A549 (cell line): Measurements from ENCODE around the gene EFTUD2. TPM values are rescaled to one million over a fixed set of nuclear protein-coding genes. Genes with fewer than 3 reads are reported as not detected.
A peak's percentile ranks its signal among the peaks of the same experiment; 100 is the strongest.
"Not testable (repeated sequence)": the region's sequence is repeated elsewhere in the genome, so short reads cannot be mapped to it uniquely, and the experiment has no call there.

Experiments used
- ATAC-seq, 2 experiments: fragments of 200-7000 bp in 1 of 2; fragments of >200 bp in 1 of 2; cut with Nextera tagmentation in 1 of 2; cut with Tn5 transposase in 1 of 2; 3 replicates each; pipeline versions ENCODE4 v1.8.0 to v1.9.1; 2018 to 2020; ENCODE audit warnings: mild to moderate bottlenecking in 1 of 2, moderate library complexity in 1 of 2
- CTCF ChIA-PET: fragments of 300-600 bp; sonication (Branson Sonifier 250); formaldehyde crosslinking; extraction: SDS; loops from one replicate; lab custom pipeline; 2021; ENCODE audit warnings: antibody characterized with exemption, inconsistent platforms; lab: Yijun Ruan, JAX
- POLR2A ChIA-PET: fragments of 350-600 bp; formaldehyde crosslinking; extraction: SDS; loops from one replicate; lab custom pipeline; 2021; ENCODE audit warnings: antibody characterized with exemption, inconsistent platforms; lab: Yijun Ruan, JAX
- DNase-seq, 2 experiments: peaks; one replicate each; pipeline versions ENCODE4 v3.0.0 to v3.0.0-alpha.2; 2011 to 2016; ENCODE audit warnings: low read depth in 1 of 2, low spot score in 1 of 2
- FAIRE-seq: peaks from 2 replicates; lab custom pipeline; 2011; peaks lifted over from hg19 to GRCh38; lab: Jason Lieb, UNC
- H3K27ac ChIP-seq, 2 experiments: fragments of >200 bp; sonication (Bioruptor Twin); formaldehyde crosslinking; 3 replicates each; pipeline ENCODE4 v1.5.1; 2016 to 2017
- H3K4me1 ChIP-seq: fragments of >200 bp; sonication (Bioruptor Twin); formaldehyde crosslinking; 3 replicates; pipeline ENCODE4 v1.6.1; 2016
- H3K4me2 ChIP-seq: fragments of >200 bp; sonication (Bioruptor Twin); formaldehyde crosslinking; 3 replicates; pipeline ENCODE4 v1.6.1; 2016
- H3K4me3 ChIP-seq: fragments of >200 bp; sonication (Bioruptor Twin); formaldehyde crosslinking; 3 replicates; pipeline ENCODE4 v1.5.1; 2016
- H3K9me3 ChIP-seq: fragments of >200 bp; sonication (Bioruptor Twin); formaldehyde crosslinking; 3 replicates; pipeline ENCODE4 v1.6.1; 2016
- ATOH8 ChIP-seq: fragments of 250-450 bp; sonication (Bioruptor Pico); IDR thresholded peaks from 2 replicates; pipeline ENCODE4 v1.5.0; 2020; ENCODE audit warnings: low read depth, mild to moderate bottlenecking, moderate library complexity
- BHLHE40 ChIP-seq: IDR thresholded peaks from 2 replicates; pipeline ENCODE4 v1.6.1; 2012; ENCODE audit warnings: low read depth, low read length, inconsistent platforms
- CEBPB ChIP-seq, 2 experiments: fragments of >200 bp in 1 of 2; sonication (Bioruptor Twin) in 1 of 2; formaldehyde crosslinking in 1 of 2; IDR thresholded peaks; 2 replicates each; pipeline ENCODE4 v1.6.1; 2012 to 2016
- CHD2 ChIP-seq: fragments of 150-350 bp; IDR thresholded peaks from 2 replicates; pipeline ENCODE4 v1.6.1; 2014; ENCODE audit warnings: low read length; ENCODE audit not compliant: partially characterized antibody
- E2F6 ChIP-seq: IDR thresholded peaks from 2 replicates; pipeline ENCODE4 v1.6.1; 2012; ENCODE audit warnings: low read depth, borderline replicate concordance
- EHF ChIP-seq: fragments of 250-450 bp; sonication (Bioruptor Pico); IDR thresholded peaks from 2 replicates; pipeline ENCODE4 v1.5.0; 2020; ENCODE audit warnings: mild to moderate bottlenecking
- EP300 ChIP-seq, 2 experiments: fragments of >200 bp; sonication (Bioruptor Twin); formaldehyde crosslinking; IDR thresholded peaks; 2 replicates in 1 of 2; 3 replicates in 1 of 2; pipeline ENCODE4 v1.6.1; 2016 to 2017
- ESRRA ChIP-seq: fragments of 150-350 bp; IDR thresholded peaks from 2 replicates; pipeline ENCODE4 v1.6.1; 2014; ENCODE audit warnings: mild to moderate bottlenecking, low read length, borderline replicate concordance
- FOSL2 ChIP-seq, 2 experiments: fragments of 450-650 bp in 1 of 2; fragments of >200 bp in 1 of 2; sonication (Bioruptor Twin) in 1 of 2; formaldehyde crosslinking; IDR thresholded peaks; 2 replicates each; pipeline versions ENCODE4 v1.5.0 to v1.6.1; 2016 to 2020; ENCODE audit warnings: mild to moderate bottlenecking in 1 of 2, moderate library complexity in 1 of 2
- FOXS1 ChIP-seq: fragments of 250-450 bp; sonication (Bioruptor Pico); IDR thresholded peaks from 2 replicates; pipeline ENCODE4 v1.5.0; 2020; ENCODE audit warnings: mild to moderate bottlenecking, moderate library complexity
- GATA3 ChIP-seq: IDR thresholded peaks from 2 replicates; pipeline ENCODE4 v1.6.1; 2012; ENCODE audit warnings: borderline replicate concordance
- HDAC2 ChIP-seq: fragments of 200-600 bp; sonication (generic); IDR thresholded peaks from 2 replicates; pipeline ENCODE4 v1.6.1; 2016
- HEYL ChIP-seq: fragments of 250-450 bp; sonication (Bioruptor Pico); IDR thresholded peaks from 2 replicates; pipeline ENCODE4 v1.8.0; 2021; ENCODE audit warnings: mild to moderate bottlenecking, moderate library complexity
- HMGXB4 ChIP-seq: fragments of 250-450 bp; sonication (Bioruptor Pico); IDR thresholded peaks from 2 replicates; pipeline ENCODE4 v1.5.0; 2021; ENCODE audit warnings: mild to moderate bottlenecking, moderate library complexity, borderline replicate concordance
- HOXA7 ChIP-seq: fragments of 250-450 bp; sonication (Bioruptor Pico); IDR thresholded peaks from 2 replicates; pipeline ENCODE4 v1.5.0; 2020; ENCODE audit warnings: mild to moderate bottlenecking, moderate library complexity
- HOXB13 ChIP-seq: fragments of 250-450 bp; sonication (Bioruptor Pico); IDR thresholded peaks from 2 replicates; pipeline ENCODE4 v1.5.0; 2020; ENCODE audit warnings: low read depth, mild to moderate bottlenecking, moderate library complexity
- JUNB ChIP-seq: fragments of >200 bp; sonication (Bioruptor Twin); formaldehyde crosslinking; IDR thresholded peaks from 2 replicates; pipeline ENCODE4 v1.6.1; 2016
- KDM1A ChIP-seq: fragments of 200-600 bp; sonication (generic); IDR thresholded peaks from 2 replicates; pipeline ENCODE4 v1.6.1; 2016; ENCODE audit warnings: low read depth, mild to moderate bottlenecking
- MAZ ChIP-seq: fragments of 150-350 bp; IDR thresholded peaks from 2 replicates; pipeline ENCODE4 v1.6.1; 2014; ENCODE audit warnings: antibody characterized with exemption, low read depth, low read length, borderline replicate concordance
- NR3C1 ChIP-seq: fragments of >200 bp; sonication (Bioruptor Twin); formaldehyde crosslinking; IDR thresholded peaks from 3 replicates; pipeline ENCODE4 v1.6.1; 2017
- RAD21 ChIP-seq, 2 experiments: fragments of >200 bp in 1 of 2; sonication (Bioruptor Twin) in 1 of 2; formaldehyde crosslinking in 1 of 2; IDR thresholded peaks in 1 of 2; conservative IDR thresholded peaks in 1 of 2; 2 replicates in 1 of 2; 3 replicates in 1 of 2; pipeline ENCODE4 v1.6.1; 2012 to 2018; ENCODE audit warnings: inconsistent platforms in 1 of 2
- RARB ChIP-seq: fragments of 250-450 bp; sonication (Bioruptor Pico); IDR thresholded peaks from 2 replicates; pipeline ENCODE4 v1.8.0; 2021; ENCODE audit warnings: mild to moderate bottlenecking, moderate library complexity
- RCOR1 ChIP-seq: fragments of 150-350 bp; IDR thresholded peaks from 2 replicates; pipeline ENCODE4 v1.6.1; 2014; ENCODE audit warnings: antibody characterized with exemption, low read length, low read depth
- RNF2 ChIP-seq: fragments of 200-600 bp; sonication (generic); IDR thresholded peaks from 2 replicates; pipeline ENCODE4 v1.6.1; 2016; ENCODE audit warnings: low read depth, mild to moderate bottlenecking, antibody characterized with exemption, moderate library complexity, borderline replicate concordance
- SREBF2 ChIP-seq: fragments of 450-650 bp; IDR thresholded peaks from 2 replicates; pipeline ENCODE4 v1.6.1; 2014; ENCODE audit warnings: mild to moderate bottlenecking, moderate library complexity
- ZC3H11A ChIP-seq: fragments of 450-650 bp; IDR thresholded peaks from 2 replicates; pipeline ENCODE4 v1.6.1; 2014; ENCODE audit warnings: antibody characterized with exemption, mild to moderate bottlenecking
- ZFP36 ChIP-seq: fragments of 450-650 bp; IDR thresholded peaks from 2 replicates; pipeline ENCODE4 v1.6.1; 2014; ENCODE audit warnings: borderline replicate concordance; ENCODE audit not compliant: partially characterized antibody
- ZSCAN20 ChIP-seq: fragments of 250-450 bp; sonication (Bioruptor Pico); IDR thresholded peaks from 2 replicates; pipeline ENCODE4 v1.8.0; 2022; ENCODE audit warnings: mild to moderate bottlenecking, moderate library complexity
- WGBS: methylation state at CpG from one replicate; pipeline ENCODE4 v1.1.6; 2017; ENCODE audit errors: missing lambda C conversion rate; 5-methylcytosine and 5-hydroxymethylcytosine counted together
- polyA plus RNA-seq, 4 experiments: library from polyadenylated mRNA; depleted of rRNA in 3 of 4; stranded (reverse); fragments of >200 nt; fragmentation: RNase III in 1 of 4; extraction: RNeasy Plus Mini Kit Qiagen cat#74134 plus additional on column Dnase treatment in 1 of 4; gene quantifications; 2 replicates in 3 of 4; 3 replicates in 1 of 4; pipeline ENCODE4 v1.2.3, GENCODE V29; 2011 to 2017

The EFTUD2 gene
- polyA plus RNA-seq, 2 of the 4 experiments (the other 2 are of a cell fraction) = 224 to 353 TPM

DNA sequence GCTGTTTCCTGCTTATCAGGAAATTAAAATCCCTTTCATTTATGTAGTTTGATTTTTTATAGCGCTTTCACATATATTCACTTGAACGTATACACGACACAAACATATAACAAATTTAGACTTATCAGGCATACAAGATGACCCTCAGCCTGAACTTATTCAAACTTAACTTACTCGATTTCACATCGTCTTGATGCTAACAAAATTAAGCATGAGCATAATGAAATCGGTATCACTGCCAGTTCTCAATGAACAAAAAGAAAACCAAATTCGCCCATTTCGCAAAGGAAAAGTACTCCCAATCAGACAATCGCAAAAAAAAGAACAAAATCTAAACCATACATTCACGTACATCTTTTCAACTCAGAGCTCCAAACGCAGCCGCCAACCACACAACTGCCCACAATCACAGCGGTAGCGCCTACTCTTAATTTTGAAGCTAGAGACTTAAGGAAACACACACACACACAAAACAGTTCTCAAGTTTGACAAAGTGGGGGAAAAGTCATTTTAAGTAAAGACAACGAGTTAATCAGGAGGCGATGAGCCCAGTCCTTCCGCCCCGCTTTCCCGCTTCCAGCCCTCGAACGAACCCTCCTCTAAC lies 70.2 kb downstream of the EFTUD2 start:
- DNase-seq (peak in 1 of 2 experiments; percentile 38), FAIRE-seq (peak; percentile 80), ATAC-seq (peak; percentile 10 to 21; a peak in 4 of 6 replicates)
- H3K27ac ChIP-seq = peak overlapping the region; percentile 77 to 95
- H3K4me2 ChIP-seq = peak overlapping the region; percentile 94
- H3K4me3 ChIP-seq = peak overlapping the region; percentile 87
- POLR2A ChIA-PET = interaction anchor here (0.6 to 1.4 kb wide), 2 partner anchors 8 to 50 kb away, joined by 3 to 4 read pairs; no protein-coding TSS in a partner anchor
- 3% methylated on average over 21 of the region's 21 CpGs for WGBS
- CTCF ChIA-PET = interaction anchor here (0.6 to 1.8 kb wide), 9 partner anchors 16 to 54 kb away, joined by 3 to 10 read pairs (median 4); no protein-coding TSS in a partner anchor
- TF ChIP-seq ZSCAN20 (CRISPR knock-in tag) (no peak), EHF (CRISPR knock-in tag) (no peak), ATOH8 (CRISPR knock-in tag) (no peak), HOXA7 (no peak), BHLHE40 (no peak), MAZ (no peak), ESRRA (no peak), RNF2 (no peak), RCOR1 (no peak), FOXS1 (CRISPR knock-in tag) (no peak), NR3C1 (no peak), RARB (CRISPR knock-in tag) (no peak), CEBPB (IDR thresholded peaks at IDR 0.05) (no peak)
- peaks cover 18% of the 10 kb centered on the region for H3K4me1 ChIP-seq
- H3K9me3 ChIP-seq = no peaks in the 10 kb centered on the region

- Histone ChIP-seq H3K4me3 (no peak overlapping the region), H3K9me3 (no peaks in the 10 kb centered on the region), H3K27ac (no peak overlapping the region), H3K4me2 (peak overlapping the region; percentile 94), H3K4me1 (peaks cover 23% of the 10 kb centered on the region)
- DNase-seq (no peak), ATAC-seq (no peak), FAIRE-seq (peak; percentile 36)
- ChIA-PET POLR2A (interaction anchor here (1.4 kb wide), 1 partner anchor 51 kb away, joined by 4 read pairs; no protein-coding TSS in a partner anchor), CTCF (interaction anchor here (1.3 to 5.9 kb wide), 6 partner anchors 37 to 53 kb away, joined by 3 to 52 read pairs (median 9); no protein-coding TSS in a partner anchor)
- 73% methylated on average over 1 of the region's 1 CpG for WGBS
- no peak for TF ChIP-seq KDM1A
These were observed 71.4 kb downstream of the EFTUD2 start for GRCh38 chr17:44827863-44828262.

DNA sequence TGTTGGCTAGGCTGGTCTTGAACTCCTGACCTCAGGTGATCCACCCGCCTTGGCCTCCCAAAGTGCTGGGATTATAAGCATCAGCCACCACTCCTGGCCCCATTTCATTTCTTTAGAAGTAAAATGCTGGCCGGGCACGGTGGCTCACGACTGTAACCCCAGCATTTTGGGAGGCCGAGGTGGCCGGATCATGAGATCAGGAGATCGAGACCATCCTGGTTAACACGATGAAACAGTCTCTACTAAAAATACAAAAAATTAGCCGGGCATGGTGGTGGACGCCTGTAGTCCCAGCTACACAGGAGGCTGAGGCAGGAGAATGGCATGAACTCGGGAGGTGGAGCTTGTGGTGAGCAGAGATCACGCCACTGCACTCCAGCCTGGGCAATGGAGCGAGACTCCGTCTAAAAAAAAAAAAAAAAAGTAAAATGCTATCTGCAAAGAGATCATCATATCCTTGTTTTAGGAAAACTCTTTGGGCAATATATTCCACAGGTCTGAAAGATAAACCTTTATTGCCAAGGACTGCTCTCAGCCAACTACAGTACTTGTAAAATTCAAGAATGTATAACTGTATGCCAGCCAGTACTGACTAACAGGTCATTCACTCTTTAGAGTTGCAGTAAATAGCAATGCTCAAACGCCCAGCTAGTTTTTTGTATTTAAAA lies 73.0 kb downstream of the EFTUD2 start:
- Histone ChIP-seq H3K4me3 (no peak overlapping the region), H3K27ac (no peak overlapping the region), H3K9me3 (no peaks in the 10 kb centered on the region), H3K4me2 (no peak overlapping the region), H3K4me1 (peaks cover 29% of the 10 kb centered on the region)
- DNase-seq (no peak), FAIRE-seq (no peak), ATAC-seq (no peak)
- ChIA-PET CTCF (interaction anchor here (0.7 to 5.9 kb wide), 14 partner anchors 9 to 72 kb away, joined by 3 to 52 read pairs (median 3); no protein-coding TSS in a partner anchor), POLR2A (interaction anchor here (0.6 kb wide), 3 partner anchors 11 to 608 kb away, joined by 3 read pairs; no protein-coding TSS in a partner anchor)
- TF ChIP-seq SREBF2 (no peak), HOXB13 (CRISPR knock-in tag) (no peak), FOSL2 (IDR thresholded peaks at IDR 0.05) (no peak), FOSL2 (CRISPR knock-in tag; IDR thresholded peaks at IDR 0.05) (no peak), HEYL (no peak), MAZ (no peak), GATA3 (no peak), HMGXB4 (CRISPR knock-in tag) (no peak), ZC3H11A (no peak), CHD2 (no peak), KDM1A (no peak), E2F6 (no peak), JUNB (no peak), HDAC2 (no peak), RAD21 (conservative IDR thresholded peaks at IDR 0.05 in 1 of 2, IDR thresholded peaks at IDR 0.05 in 1 of 2) (no peak), ZFP36 (no peak), CEBPB (IDR thresholded peaks at IDR 0.05) (no peak), RCOR1 (no peak), EP300 (IDR thresholded peaks at IDR 0.05) (no peak), HOXA7 (no peak), EHF (CRISPR knock-in tag) (no peak)
- WGBS = 87% methylated on average over 15 of the region's 15 CpGs

DNA sequence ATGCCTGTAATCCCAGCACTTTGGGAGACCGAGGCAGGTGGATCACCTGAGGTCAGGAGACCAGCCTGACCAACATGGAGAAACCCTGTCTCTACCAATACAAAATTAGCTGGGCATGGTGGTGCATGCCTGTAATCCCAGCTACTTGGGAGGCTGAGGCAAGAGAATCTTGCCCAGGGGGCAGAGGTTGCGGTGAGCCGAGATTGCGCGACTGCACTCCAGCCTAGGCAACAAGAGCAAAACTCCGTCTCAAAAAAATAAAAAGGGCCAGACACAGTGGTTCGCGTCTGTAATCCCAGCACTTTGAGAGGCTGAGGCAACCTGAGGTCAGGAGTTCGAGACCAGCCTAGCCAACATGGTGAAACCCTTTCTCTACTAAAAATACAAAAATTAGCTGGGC lies 74.0 kb downstream of the EFTUD2 start:
- H3K9me3 ChIP-seq, DNase-seq, H3K4me3 ChIP-seq, POLR2A ChIA-PET, FAIRE-seq, H3K4me2 ChIP-seq, ATAC-seq, H3K27ac ChIP-seq: not testable (repeated sequence)
- CTCF ChIA-PET = interaction anchor here (1.0 to 5.9 kb wide), 6 partner anchors 28 to 54 kb away, joined by 3 to 52 read pairs (median 3); no protein-coding TSS in a partner anchor
- H3K4me1 ChIP-seq = peaks cover 34% of the 10 kb centered on the region
- 96% methylated on average over 9 of the region's 9 CpGs for WGBS
